Smooth muscle cell (in vitro differentiated cells): ENCODE results near the gene NFXL1. TPM values are rescaled to one million over a fixed set of nuclear protein-coding genes. Genes with fewer than 3 reads are reported as not detected.
A peak's percentile ranks its signal among the peaks of the same experiment; 100 is the strongest.
"Not testable (repeated sequence)": the region's sequence is repeated elsewhere in the genome, so short reads cannot be mapped to it uniquely, and the experiment has no call there.

Source experiments
- DNase-seq: peaks from one replicate; lab custom pipeline; 2025; ENCODE audit not compliant: unreplicated experiment; lab: John Stamatoyannopoulos, UW
- H2AFZ ChIP-seq: fragments of 200-600 bp; sonication (generic); 2 replicates; pipeline ENCODE4 v1.6.0; 2016; ENCODE audit warnings: antibody characterized with exemption, low read depth, mild to moderate bottlenecking
- H3F3A ChIP-seq: fragments of 200-600 bp; sonication (generic); 2 replicates; pipeline ENCODE4 v1.6.0; 2017; ENCODE audit warnings: antibody characterized with exemption, low read depth
- H3K27ac ChIP-seq: fragments of 200-600 bp; sonication (generic); 2 replicates; pipeline ENCODE4 v1.5.1; 2016; ENCODE audit warnings: low read depth, mild to moderate bottlenecking
- H3K27me3 ChIP-seq: fragments of 200-600 bp; sonication (generic); 2 replicates; pipeline ENCODE4 v1.6.1; 2016; ENCODE audit warnings: low read depth, mild to moderate bottlenecking
- H3K36me3 ChIP-seq: fragments of 200-600 bp; sonication (generic); 2 replicates; pipeline ENCODE4 v1.5.1; 2016; ENCODE audit warnings: low read depth
- H3K4me1 ChIP-seq: fragments of 200-600 bp; sonication (generic); 2 replicates; pipeline ENCODE4 v1.5.1; 2016; ENCODE audit warnings: low read depth
- H3K4me2 ChIP-seq: fragments of 200-600 bp; sonication (generic); 2 replicates; pipeline ENCODE4 v1.6.0; 2016; ENCODE audit warnings: mild to moderate bottlenecking
- H3K4me3 ChIP-seq: fragments of 200-600 bp; sonication (generic); 2 replicates; pipeline ENCODE4 v1.5.1; 2016; ENCODE audit warnings: mild to moderate bottlenecking
- H3K79me2 ChIP-seq: fragments of 200-600 bp; sonication (generic); 2 replicates; pipeline ENCODE4 v1.6.0; 2016; ENCODE audit warnings: low read depth, mild to moderate bottlenecking
- H3K9ac ChIP-seq: fragments of 200-600 bp; sonication (generic); 2 replicates; pipeline ENCODE4 v1.6.0; 2016; ENCODE audit warnings: low read depth
- H3K9me3 ChIP-seq: fragments of 200-600 bp; sonication (generic); replicated peaks from 2 replicates; pipeline ENCODE4 v1.5.1; 2016; ENCODE audit warnings: low read depth
- H4K20me1 ChIP-seq: fragments of 200-600 bp; sonication (generic); 2 replicates; pipeline ENCODE4 v1.6.0; 2016; ENCODE audit warnings: low read depth
- WGBS: methylation state at CpG from one replicate; pipeline ENCODE4 v1.1.7; 2016; ENCODE audit warnings: low lambda C conversion rate; 5-methylcytosine and 5-hydroxymethylcytosine counted together
- polyA plus RNA-seq: library from polyadenylated mRNA; unstranded; fragments of >200 nt; fragmentation: Nextera tagmentation; extraction: Ambion mirVana; gene quantifications from 2 replicates; pipeline ENCODE4 v1.2.1, GENCODE V29; 2016
- total RNA-seq: library from RNA; depleted of rRNA; stranded (reverse); fragments of >200 nt; gene quantifications from 2 replicates; pipeline ENCODE4 v1.2.3, GENCODE V29; 2014
- TF ChIP-seq, protein P1 (sequence below): fragments of 200-600 bp; sonication (generic); IDR thresholded peaks from 2 replicates; pipeline ENCODE4 v1.5.1; 2017; ENCODE audit warnings: borderline replicate concordance, mild to moderate bottlenecking, antibody characterized with exemption; ENCODE audit not compliant: insufficient read depth, poor library complexity, severe bottlenecking

Gene NFXL1
- total and polyA plus RNA-seq, 2 experiments from 2014 or later: 6.5 to 14.7 TPM

DNA sequence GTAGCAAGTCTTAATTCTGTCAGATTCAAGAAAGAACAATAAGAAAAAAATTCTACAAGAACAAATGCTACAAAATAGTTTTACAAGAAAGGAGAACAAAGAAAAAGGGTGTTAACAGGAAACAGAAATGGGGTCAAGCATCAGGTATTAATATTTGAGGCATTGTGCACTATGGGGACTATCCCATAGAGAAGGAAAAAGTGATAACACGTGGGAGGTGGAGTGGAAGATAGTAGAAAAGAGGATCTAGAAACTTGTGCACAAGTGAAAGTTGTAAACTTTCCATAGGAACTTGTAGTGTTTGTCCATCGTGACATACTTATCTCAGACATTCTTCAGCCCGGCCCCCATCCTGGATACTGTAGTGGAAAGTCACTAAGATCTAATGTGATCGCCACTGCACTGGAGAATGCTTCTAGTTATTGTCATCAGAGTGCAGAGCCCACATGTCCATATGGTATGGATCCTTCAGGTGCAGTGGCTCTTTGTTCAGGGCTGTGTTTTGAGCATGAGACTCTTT lies 15.4 kb upstream of the NFXL1 start:
- Histone ChIP-seq H3K27me3 (peaks cover 11% of the 10 kb centered on the region), H3K4me3 (no peak overlapping the region), H3K9me3 (no peaks in the 10 kb centered on the region), H3K36me3 (no peaks in the 10 kb centered on the region), H2AFZ (no peak overlapping the region), H4K20me1 (no peaks in the 10 kb centered on the region), H3K4me1 (no peaks in the 10 kb centered on the region), H3K79me2 (no peaks in the 10 kb centered on the region), H3F3A (no peaks in the 10 kb centered on the region), H3K27ac (no peak overlapping the region), H3K9ac (no peak overlapping the region), H3K4me2 (no peak overlapping the region)
- DNase-seq: no peak
- TF ChIP-seq, protein P1, sequence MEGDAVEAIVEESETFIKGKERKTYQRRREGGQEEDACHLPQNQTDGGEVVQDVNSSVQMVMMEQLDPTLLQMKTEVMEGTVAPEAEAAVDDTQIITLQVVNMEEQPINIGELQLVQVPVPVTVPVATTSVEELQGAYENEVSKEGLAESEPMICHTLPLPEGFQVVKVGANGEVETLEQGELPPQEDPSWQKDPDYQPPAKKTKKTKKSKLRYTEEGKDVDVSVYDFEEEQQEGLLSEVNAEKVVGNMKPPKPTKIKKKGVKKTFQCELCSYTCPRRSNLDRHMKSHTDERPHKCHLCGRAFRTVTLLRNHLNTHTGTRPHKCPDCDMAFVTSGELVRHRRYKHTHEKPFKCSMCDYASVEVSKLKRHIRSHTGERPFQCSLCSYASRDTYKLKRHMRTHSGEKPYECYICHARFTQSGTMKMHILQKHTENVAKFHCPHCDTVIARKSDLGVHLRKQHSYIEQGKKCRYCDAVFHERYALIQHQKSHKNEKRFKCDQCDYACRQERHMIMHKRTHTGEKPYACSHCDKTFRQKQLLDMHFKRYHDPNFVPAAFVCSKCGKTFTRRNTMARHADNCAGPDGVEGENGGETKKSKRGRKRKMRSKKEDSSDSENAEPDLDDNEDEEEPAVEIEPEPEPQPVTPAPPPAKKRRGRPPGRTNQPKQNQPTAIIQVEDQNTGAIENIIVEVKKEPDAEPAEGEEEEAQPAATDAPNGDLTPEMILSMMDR: no peak
- 85% methylated on average over 4 of the region's 4 CpGs for WGBS

DNA sequence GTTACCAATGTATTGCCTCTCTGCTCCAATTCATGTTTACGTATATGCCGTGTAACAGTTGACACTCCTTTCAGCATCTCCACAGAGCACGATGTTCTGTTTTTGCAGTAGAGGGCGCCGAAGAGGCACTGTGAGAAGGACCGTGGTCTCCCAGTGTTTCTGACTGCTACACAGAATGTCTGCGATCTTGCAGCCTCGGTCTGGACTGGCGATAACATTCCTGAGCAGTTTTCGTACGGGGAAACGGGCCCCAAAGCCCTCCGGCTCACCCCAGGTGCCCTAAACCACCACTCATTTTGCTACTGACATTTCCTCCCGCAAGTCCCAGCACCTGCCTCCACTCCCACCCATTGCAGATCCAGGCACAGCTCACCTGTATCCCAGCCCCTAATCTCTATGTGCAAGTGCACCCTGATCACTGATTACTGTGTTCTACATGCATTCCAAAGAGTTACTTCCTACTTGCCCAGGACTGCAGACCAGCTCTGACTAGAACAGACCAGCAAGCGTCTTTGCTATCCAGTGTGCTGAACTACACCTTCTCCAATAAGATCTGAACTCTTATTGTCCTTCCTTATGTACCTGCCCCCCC lies 12.4 kb upstream of the NFXL1 start:
- DNase-seq: peak; percentile 0
- H3F3A ChIP-seq: no peaks in the 10 kb centered on the region
- H3K27me3 ChIP-seq: peaks cover 11% of the 10 kb centered on the region
- peak overlapping the region; percentile 36 for H3K4me3 ChIP-seq
- TF ChIP-seq, protein P1: peak; percentile 58
- H3K4me2 ChIP-seq: peak overlapping the region; percentile 66
- H3K79me2 ChIP-seq: no peaks in the 10 kb centered on the region
- H3K9me3 ChIP-seq: no peaks in the 10 kb centered on the region
- no peak overlapping the region for H3K27ac ChIP-seq
- H3K4me1 ChIP-seq: no peaks in the 10 kb centered on the region
- H2AFZ ChIP-seq: no peak overlapping the region
- H3K9ac ChIP-seq: no peak overlapping the region
- no peaks in the 10 kb centered on the region for H3K36me3 ChIP-seq
- H4K20me1 ChIP-seq: no peaks in the 10 kb centered on the region
- WGBS: 18% methylated on average over 15 of the region's 15 CpGs

DNA sequence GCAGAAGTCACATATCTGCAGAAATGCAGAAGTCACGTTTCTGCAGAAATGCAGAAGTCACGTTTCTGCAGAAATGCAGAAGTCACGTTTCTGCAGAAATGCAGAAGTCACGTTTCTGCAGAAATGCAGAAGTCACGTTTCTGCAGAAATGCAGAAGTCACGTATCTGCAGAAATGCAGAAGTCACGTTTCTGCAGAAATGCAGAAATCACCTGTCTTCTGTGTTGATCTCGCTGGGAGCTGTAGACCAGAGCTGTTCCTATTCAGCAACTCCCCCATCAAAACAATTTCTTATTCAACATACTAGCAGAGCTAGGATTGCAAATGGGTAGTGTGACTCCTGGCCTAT lies 8.9 kb upstream of the NFXL1 start:
- H3F3A ChIP-seq, H3K27ac ChIP-seq, H2AFZ ChIP-seq, H3K9me3 ChIP-seq, H3K4me3 ChIP-seq, H3K9ac ChIP-seq, H3K4me2 ChIP-seq, H3K27me3 ChIP-seq, DNase-seq, H3K36me3 ChIP-seq, H3K79me2 ChIP-seq, H3K4me1 ChIP-seq, H4K20me1 ChIP-seq: not testable (repeated sequence)
- 87% methylated on average over 8 of the region's 8 CpGs for WGBS

DNA sequence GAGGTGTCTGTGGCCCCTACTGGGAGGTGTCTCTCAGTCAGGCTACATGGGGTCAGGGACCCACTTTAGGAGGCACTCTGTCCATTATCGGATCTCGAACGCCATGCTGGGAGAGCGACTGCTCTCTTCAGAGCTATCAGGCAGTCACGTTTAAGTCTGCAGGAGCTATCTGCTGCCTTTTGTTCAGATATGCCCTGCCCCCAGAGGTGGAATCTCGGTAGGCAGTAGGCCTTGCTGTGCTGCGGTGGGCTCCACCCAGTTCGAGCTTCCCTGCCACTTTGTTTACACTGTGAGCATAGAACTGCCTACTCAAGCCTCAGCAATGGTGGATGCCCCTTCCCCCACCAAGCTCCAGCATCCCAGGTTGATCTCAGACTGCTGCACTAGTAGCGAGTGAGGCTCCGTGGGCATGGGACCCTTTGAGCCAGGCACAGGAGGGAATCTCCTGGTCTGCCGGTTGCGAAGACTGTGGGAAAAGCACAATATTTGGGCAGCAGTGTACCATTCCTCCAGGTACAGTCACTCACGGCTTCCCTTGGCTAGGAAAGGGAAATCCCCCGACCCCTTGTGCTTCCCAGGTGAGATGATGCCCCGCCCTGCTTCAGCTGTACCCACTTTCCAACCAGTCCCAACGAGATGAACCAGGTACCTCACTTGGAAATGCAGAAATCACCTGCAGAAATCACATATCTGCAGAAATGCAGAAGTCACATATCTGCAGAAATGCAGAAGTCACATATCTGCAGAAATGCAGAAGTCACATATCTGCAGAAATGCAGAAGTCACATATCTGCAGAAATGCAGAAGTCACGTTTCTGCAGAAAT lies 8.3 kb upstream of the NFXL1 start:
- not testable (repeated sequence) for H3K27me3 ChIP-seq, DNase-seq, H3K4me2 ChIP-seq, H3K79me2 ChIP-seq, H3F3A ChIP-seq, H3K27ac ChIP-seq, H4K20me1 ChIP-seq, H3K4me3 ChIP-seq, H3K9ac ChIP-seq, H3K4me1 ChIP-seq, H3K9me3 ChIP-seq, H2AFZ ChIP-seq, H3K36me3 ChIP-seq
- WGBS: 78% methylated on average over 17 of the region's 17 CpGs

DNA sequence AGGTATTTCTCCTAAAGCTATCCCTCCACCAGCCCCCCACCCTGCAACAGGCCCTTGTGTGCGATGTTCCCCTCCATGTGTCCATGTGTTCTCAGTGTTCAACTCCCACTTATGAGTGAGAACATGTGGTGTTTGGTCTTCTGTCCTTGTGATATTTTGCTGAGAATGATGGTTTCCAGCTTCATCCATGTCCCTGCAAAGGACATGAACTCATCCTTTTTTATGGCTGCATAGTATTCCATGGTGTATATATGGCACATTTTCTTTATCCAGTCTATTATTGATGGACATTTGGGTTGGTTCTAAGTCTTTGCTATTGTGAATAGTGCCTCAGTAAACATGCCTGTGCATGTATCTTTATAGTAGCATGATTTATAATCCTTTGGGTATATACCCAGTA lies 2.8 kb upstream of the NFXL1 start:
- not testable (repeated sequence) for H3K27ac ChIP-seq, H3K4me3 ChIP-seq, H4K20me1 ChIP-seq, H3K36me3 ChIP-seq, H2AFZ ChIP-seq, H3K4me2 ChIP-seq, H3F3A ChIP-seq, H3K9ac ChIP-seq, DNase-seq, H3K4me1 ChIP-seq, H3K27me3 ChIP-seq, H3K9me3 ChIP-seq
- WGBS: 96% methylated on average over 1 of the region's 1 CpG
- peaks cover 14% of the 10 kb centered on the region for H3K79me2 ChIP-seq
